Keratinocyte (primary cell): Measurements from ENCODE around the gene TEAD2.
"Not testable (repeated sequence)": the region's sequence is repeated elsewhere in the genome, so short reads cannot be mapped to it uniquely, and the experiment has no call there.

ENCODE experiments used
- EZH2 ChIP-seq: IDR thresholded peaks from one replicate; pipeline ENCODE4 v1.6.1; 2012; ENCODE audit warnings: inconsistent platforms, mild to moderate bottlenecking, low read length, moderate library complexity
- TF ChIP-seq, protein P1 (sequence below), 3 experiments: IDR thresholded peaks in 1 of 3; conservative IDR thresholded peaks in 1 of 3; optimal IDR thresholded peaks in 1 of 3; 2 replicates in 2 of 3; 3 replicates in 1 of 3; pipeline versions ENCODE3 to v1.5.1; 2011; ENCODE audit warnings: low read length in 3 of 3, mild to moderate bottlenecking in 3 of 3, moderate library complexity in 2 of 3, control low read depth in 1 of 3, inconsistent platforms in 1 of 3; ENCODE audit not compliant: insufficient read depth in 2 of 3; ENCODE audit errors: extremely low read depth in 1 of 3

DNA sequence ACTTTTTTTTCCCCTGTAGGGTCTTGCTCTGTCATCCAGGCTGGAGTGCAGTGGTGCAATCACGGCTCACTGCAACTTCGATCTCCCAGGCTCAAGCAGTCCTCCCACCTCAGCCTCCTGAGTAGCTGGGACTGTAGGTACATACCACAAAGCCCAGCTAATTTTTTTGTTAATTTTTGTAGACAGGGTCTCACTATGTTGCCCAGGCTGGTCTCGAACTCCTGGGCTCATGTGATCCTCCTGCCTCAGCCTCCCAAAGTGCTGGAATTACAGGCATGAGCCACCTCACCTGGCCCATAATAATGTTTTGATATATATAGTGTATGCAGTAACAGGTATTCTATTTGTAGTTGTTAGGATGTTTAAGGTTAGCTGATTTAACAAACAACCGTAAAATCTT is 31.0 kb downstream of the TEAD2 start:
- TF ChIP-seq, protein P1, sequence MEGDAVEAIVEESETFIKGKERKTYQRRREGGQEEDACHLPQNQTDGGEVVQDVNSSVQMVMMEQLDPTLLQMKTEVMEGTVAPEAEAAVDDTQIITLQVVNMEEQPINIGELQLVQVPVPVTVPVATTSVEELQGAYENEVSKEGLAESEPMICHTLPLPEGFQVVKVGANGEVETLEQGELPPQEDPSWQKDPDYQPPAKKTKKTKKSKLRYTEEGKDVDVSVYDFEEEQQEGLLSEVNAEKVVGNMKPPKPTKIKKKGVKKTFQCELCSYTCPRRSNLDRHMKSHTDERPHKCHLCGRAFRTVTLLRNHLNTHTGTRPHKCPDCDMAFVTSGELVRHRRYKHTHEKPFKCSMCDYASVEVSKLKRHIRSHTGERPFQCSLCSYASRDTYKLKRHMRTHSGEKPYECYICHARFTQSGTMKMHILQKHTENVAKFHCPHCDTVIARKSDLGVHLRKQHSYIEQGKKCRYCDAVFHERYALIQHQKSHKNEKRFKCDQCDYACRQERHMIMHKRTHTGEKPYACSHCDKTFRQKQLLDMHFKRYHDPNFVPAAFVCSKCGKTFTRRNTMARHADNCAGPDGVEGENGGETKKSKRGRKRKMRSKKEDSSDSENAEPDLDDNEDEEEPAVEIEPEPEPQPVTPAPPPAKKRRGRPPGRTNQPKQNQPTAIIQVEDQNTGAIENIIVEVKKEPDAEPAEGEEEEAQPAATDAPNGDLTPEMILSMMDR (optimal IDR thresholded peaks at IDR 0.05 in 1 of 3, IDR thresholded peaks at IDR 0.05 in 1 of 3, conservative IDR thresholded peaks at IDR 0.05 in 1 of 3; ENCODE audit: extremely low read depth in 1 of 3, insufficient read depth in 2 of 3, low read length in 3 of 3) = not testable (repeated sequence)
- TF ChIP-seq EZH2 = not testable (repeated sequence)
